ENCODE measurements around the gene POLR2E.

- TF ChIP-seq CTCF (IDR thresholded peaks at IDR 0.05 in 4 of 5, conservative IDR thresholded peaks at IDR 0.05 in 1 of 5) (no peak), POLR2A (IDR thresholded peaks at IDR 0.05) (no peak)
These were observed 24.0 kb downstream of the POLR2E start for GRCh38 chr19:1070931-1071791.
